Stimulated activated naive CD8-positive, alpha-beta T cell treated with anti-CD3 and anti-CD28 coated beads, Interleukin-15, Interleukin-2, amounts not matched to agents 100 U/mL and 50 U/mL, for 24 hours (primary cell): ENCODE measurements around the gene DHCR24.

ENCODE experiments used
- ATAC-seq: fragments of 150-1000 bp; cut with Tn5 transposase; one replicate; pipeline ENCODE4 v1.10.0; 2021
- DNase-seq: peaks from one replicate; pipeline ENCODE4 v3.0.0; 2021

The DHCR24 gene

GRCh38 chr1:54800899-54801759 lies 85.9 kb downstream of the DHCR24 start, which contains the start of gene TTC22:
TTC22 (minus strand) TSS chr1:54801323; CDS start chr1:54801163, 160 bp downstream.
- DNase-seq: peak; percentile 75
- peak; percentile 73 for ATAC-seq

GRCh38 chr1:54800041-54800898 lies 86.7 kb downstream of the DHCR24 start:
- ATAC-seq (no peak), DNase-seq (no peak)
